SU-DHL-6 (cell line): ENCODE data around the gene C20orf144.

Experiments
- H2AFZ ChIP-seq: fragments of 200-600 bp; sonication (generic); 2 replicates; pipeline ENCODE4 v1.6.1; 2014; ENCODE audit warnings: low read depth, mild to moderate bottlenecking, moderate library complexity, mixed read lengths, antibody characterized with exemption, low read length; ENCODE audit not compliant: severe bottlenecking
- H3F3A ChIP-seq: fragments of 200-600 bp; shearing (Covaris generic); 2 replicates; pipeline ENCODE4 v1.6.0; 2016; ENCODE audit warnings: antibody characterized with exemption, mild to moderate bottlenecking; ENCODE audit not compliant: insufficient read depth
- H3K27ac ChIP-seq: fragments of 200-600 bp; sonication (generic); 2 replicates; pipeline ENCODE4 v1.5.1; 2016; ENCODE audit warnings: low read depth, mild to moderate bottlenecking, low read length, moderate library complexity, mixed read lengths
- H3K27me3 ChIP-seq: fragments of 200-600 bp; sonication (generic), shearing (Covaris generic); 2 replicates; pipeline ENCODE4 v1.6.0; 2014; ENCODE audit warnings: mild to moderate bottlenecking, low read length
- H3K36me3 ChIP-seq: fragments of 200-600 bp; sonication (generic); 2 replicates; pipeline ENCODE4 v1.6.1; 2014; ENCODE audit warnings: mild to moderate bottlenecking, low read length, mixed read lengths
- H3K4me2 ChIP-seq: fragments of 300-600, 200-600 bp; shearing (Covaris generic), sonication (generic); 2 replicates; pipeline ENCODE4 v1.6.0; 2014; ENCODE audit warnings: low read length, low read depth, mild to moderate bottlenecking; ENCODE audit not compliant: poor library complexity, severe bottlenecking
- H3K4me3 ChIP-seq: fragments of 200-600 bp; sonication (generic); 2 replicates; pipeline ENCODE4 v1.5.1; 2014; ENCODE audit warnings: antibody characterized with exemption, low read length, mild to moderate bottlenecking, mixed read lengths; ENCODE audit not compliant: insufficient read depth, poor library complexity, severe bottlenecking
- H3K79me2 ChIP-seq: fragments of 200-600 bp; sonication (generic); 2 replicates; pipeline ENCODE4 v1.6.1; 2014; ENCODE audit warnings: mild to moderate bottlenecking, low read length, moderate library complexity; ENCODE audit not compliant: insufficient read depth
- H3K9ac ChIP-seq: fragments of 200-600 bp; sonication (generic); 2 replicates; pipeline ENCODE4 v1.7.0; 2014; ENCODE audit warnings: mild to moderate bottlenecking, low read length
- H3K9me2 ChIP-seq: fragments of 200-600 bp; sonication (generic); replicated peaks from 2 replicates; pipeline ENCODE4 v1.6.1; 2014; ENCODE audit warnings: low read length; ENCODE audit not compliant: insufficient read depth
- H3K9me3 ChIP-seq: fragments of 200-600 bp; sonication (generic); 2 replicates; pipeline ENCODE4 v1.6.1; 2014; ENCODE audit warnings: low read length, mixed read lengths; ENCODE audit not compliant: insufficient read depth
- H4K20me1 ChIP-seq: fragments of 200-600 bp; sonication (generic); 2 replicates; pipeline ENCODE4 v1.6.1; 2014; ENCODE audit warnings: low read depth, mild to moderate bottlenecking, antibody characterized with exemption, low read length, moderate library complexity, mixed read lengths
- CTCF ChIP-seq: fragments of 200-600 bp; sonication (generic); IDR thresholded peaks from one replicate; pipeline ENCODE4 v1.5.1; 2017; ENCODE audit warnings: antibody characterized with exemption, mild to moderate bottlenecking, low read length, moderate library complexity; ENCODE audit not compliant: insufficient read depth, poor library complexity, severe bottlenecking
- EZH2phosphoT487 ChIP-seq: fragments of 200-600 bp; sonication (generic), shearing (Covaris generic); conservative IDR thresholded peaks from 2 replicates; pipeline ENCODE4 v1.6.1; 2018; ENCODE audit warnings: mild to moderate bottlenecking, antibody characterized with exemption, low read length, moderate library complexity, mixed read lengths

Gene C20orf144

DNA sequence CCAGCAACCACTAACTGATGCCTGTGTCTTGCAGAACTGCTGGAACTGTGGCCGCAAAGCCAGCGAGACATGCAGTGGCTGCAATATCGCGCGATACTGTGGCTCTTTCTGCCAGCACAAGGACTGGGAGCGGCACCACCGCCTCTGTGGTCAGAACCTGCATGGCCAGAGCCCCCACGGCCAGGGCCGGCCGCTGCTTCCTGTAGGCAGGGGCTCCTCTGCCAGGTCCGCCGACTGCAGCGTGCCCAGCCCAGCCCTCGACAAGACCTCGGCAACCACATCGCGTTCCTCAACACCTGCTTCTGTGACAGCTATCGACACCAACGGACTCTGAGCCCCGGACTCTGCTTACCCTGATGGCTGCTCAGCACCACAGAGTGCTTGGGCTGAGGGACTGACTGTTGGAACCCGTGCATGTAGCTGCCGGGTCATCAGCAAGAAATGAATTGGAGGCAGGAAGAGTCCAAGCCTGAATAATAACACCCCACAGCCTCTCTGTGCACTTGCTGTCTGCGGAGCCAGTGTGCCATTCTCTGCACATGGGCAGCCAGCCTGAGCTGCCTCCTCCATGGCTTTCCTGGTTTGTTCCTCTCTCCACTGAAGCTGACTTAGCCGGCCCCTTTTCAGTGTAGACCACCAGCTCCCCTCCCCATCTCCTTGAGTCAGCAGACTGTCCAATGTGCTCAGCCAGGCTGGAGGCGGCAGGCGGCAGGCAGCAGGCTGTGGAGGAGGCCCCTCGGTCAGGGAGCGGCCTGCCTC lies 17.6 kb upstream of the C20orf144 start:
- Histone ChIP-seq H3K4me3 (no peak overlapping the region), H3K79me2 (no peaks in the 10 kb centered on the region), H4K20me1 (no peaks in the 10 kb centered on the region), H3K9me2 (no peaks in the 10 kb centered on the region), H2AFZ (no peak overlapping the region), H3K36me3 (no peaks in the 10 kb centered on the region), H3K27me3 (no peaks in the 10 kb centered on the region), H3K9ac (no peak overlapping the region), H3K9me3 (no peaks in the 10 kb centered on the region), H3K4me2 (no peak overlapping the region), H3F3A (no peaks in the 10 kb centered on the region), H3K27ac (no peak overlapping the region)
- TF ChIP-seq EZH2phosphoT487 (no peak), CTCF (no peak)

- no peaks in the 10 kb centered on the region for H3K9me2 ChIP-seq
- H4K20me1 ChIP-seq: no peaks in the 10 kb centered on the region
- no peaks in the 10 kb centered on the region for H3F3A ChIP-seq
- no peaks in the 10 kb centered on the region for H3K27me3 ChIP-seq
- H3K4me3 ChIP-seq: no peak overlapping the region
- no peak overlapping the region for H3K9ac ChIP-seq
- no peaks in the 10 kb centered on the region for H3K9me3 ChIP-seq
- no peak for TF ChIP-seq CTCF
- TF ChIP-seq EZH2phosphoT487: no peak
- no peak overlapping the region for H3K4me2 ChIP-seq
- no peak overlapping the region for H2AFZ ChIP-seq
- no peaks in the 10 kb centered on the region for H3K79me2 ChIP-seq
- no peaks in the 10 kb centered on the region for H3K36me3 ChIP-seq
- H3K27ac ChIP-seq: no peak overlapping the region
These were observed 17.1 kb upstream of the C20orf144 start for GRCh38 chr20:33645072-33645358.

DNA sequence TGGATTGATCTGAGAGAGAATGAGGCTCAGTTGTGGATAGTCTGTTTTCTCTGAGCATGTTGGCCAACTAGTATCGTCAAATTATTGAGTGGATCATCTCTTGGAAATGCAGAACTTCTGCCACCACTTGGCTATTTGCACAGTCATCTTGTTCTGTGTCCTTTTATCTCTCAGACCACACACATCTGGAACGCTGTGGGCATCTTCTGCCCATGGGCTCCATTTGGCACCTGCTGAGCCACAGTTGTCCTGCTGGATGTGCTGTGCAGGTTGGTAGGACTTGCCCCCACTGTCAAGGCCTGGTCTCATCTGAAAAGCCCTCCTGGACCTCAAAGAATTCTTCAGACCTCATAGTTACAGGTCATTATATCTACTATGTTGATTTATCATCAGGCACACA lies 16.7 kb upstream of the C20orf144 start:
- Histone ChIP-seq H3K79me2 (no peaks in the 10 kb centered on the region), H3K9me3 (no peaks in the 10 kb centered on the region), H3F3A (no peaks in the 10 kb centered on the region), H3K27me3 (no peaks in the 10 kb centered on the region), H2AFZ (no peak overlapping the region), H3K9ac (no peak overlapping the region), H3K4me2 (no peak overlapping the region), H3K9me2 (no peaks in the 10 kb centered on the region), H3K36me3 (no peaks in the 10 kb centered on the region), H4K20me1 (no peaks in the 10 kb centered on the region), H3K4me3 (no peak overlapping the region), H3K27ac (no peak overlapping the region)
- no peak for TF ChIP-seq CTCF
- TF ChIP-seq EZH2phosphoT487: no peak
